Epithelial cell of esophagus (primary cell): ENCODE measurements around the gene NAA11.

ENCODE experiments used
- DNase-seq: peaks from one replicate; pipeline ENCODE4 v3.0.0; 2010; ENCODE audit warnings: low read depth
- H3K4me3 ChIP-seq: 2 replicates; pipeline ENCODE4 v1.5.1; 2011; ENCODE audit warnings: mild to moderate bottlenecking, low read length, control low read depth
- TF ChIP-seq, protein P1 (sequence below): IDR thresholded peaks from 2 replicates; pipeline ENCODE4 v1.5.1; 2011; ENCODE audit warnings: low read depth, mild to moderate bottlenecking, low read length, control low read depth, inconsistent platforms; ENCODE audit not compliant: insufficient read depth; ENCODE audit errors: missing control alignments

Gene NAA11

GRCh38 chr4:79298027-79298426, 27.8 kb downstream of the NAA11 start:
- no peak for DNase-seq
- no peak overlapping the region for H3K4me3 ChIP-seq
- TF ChIP-seq, protein P1, sequence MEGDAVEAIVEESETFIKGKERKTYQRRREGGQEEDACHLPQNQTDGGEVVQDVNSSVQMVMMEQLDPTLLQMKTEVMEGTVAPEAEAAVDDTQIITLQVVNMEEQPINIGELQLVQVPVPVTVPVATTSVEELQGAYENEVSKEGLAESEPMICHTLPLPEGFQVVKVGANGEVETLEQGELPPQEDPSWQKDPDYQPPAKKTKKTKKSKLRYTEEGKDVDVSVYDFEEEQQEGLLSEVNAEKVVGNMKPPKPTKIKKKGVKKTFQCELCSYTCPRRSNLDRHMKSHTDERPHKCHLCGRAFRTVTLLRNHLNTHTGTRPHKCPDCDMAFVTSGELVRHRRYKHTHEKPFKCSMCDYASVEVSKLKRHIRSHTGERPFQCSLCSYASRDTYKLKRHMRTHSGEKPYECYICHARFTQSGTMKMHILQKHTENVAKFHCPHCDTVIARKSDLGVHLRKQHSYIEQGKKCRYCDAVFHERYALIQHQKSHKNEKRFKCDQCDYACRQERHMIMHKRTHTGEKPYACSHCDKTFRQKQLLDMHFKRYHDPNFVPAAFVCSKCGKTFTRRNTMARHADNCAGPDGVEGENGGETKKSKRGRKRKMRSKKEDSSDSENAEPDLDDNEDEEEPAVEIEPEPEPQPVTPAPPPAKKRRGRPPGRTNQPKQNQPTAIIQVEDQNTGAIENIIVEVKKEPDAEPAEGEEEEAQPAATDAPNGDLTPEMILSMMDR, result no peak

DNA sequence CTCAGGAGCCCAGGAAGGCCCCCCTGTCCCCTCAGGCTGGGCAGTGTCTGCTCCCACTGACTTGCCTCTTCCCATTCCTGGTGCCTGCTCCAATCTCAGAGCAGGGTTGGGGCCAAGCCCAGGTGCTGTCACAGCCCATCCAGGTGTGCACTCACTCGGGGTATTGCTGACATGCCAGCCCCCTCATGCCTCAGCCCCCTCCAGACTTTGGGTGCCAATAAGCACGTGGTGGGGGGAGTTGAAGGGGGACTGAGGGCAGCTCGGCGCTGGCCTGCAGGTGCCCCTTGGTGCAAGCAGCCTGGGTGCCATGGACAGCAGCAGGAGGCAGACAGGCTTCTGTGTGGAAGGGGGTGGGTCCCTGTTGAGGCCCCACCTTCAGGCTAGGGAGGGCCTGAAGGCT, 28.4 kb downstream of the NAA11 start:
- DNase-seq, result no peak
- H3K4me3 ChIP-seq, result no peak overlapping the region
- TF ChIP-seq, protein P1, result no peak

DNA sequence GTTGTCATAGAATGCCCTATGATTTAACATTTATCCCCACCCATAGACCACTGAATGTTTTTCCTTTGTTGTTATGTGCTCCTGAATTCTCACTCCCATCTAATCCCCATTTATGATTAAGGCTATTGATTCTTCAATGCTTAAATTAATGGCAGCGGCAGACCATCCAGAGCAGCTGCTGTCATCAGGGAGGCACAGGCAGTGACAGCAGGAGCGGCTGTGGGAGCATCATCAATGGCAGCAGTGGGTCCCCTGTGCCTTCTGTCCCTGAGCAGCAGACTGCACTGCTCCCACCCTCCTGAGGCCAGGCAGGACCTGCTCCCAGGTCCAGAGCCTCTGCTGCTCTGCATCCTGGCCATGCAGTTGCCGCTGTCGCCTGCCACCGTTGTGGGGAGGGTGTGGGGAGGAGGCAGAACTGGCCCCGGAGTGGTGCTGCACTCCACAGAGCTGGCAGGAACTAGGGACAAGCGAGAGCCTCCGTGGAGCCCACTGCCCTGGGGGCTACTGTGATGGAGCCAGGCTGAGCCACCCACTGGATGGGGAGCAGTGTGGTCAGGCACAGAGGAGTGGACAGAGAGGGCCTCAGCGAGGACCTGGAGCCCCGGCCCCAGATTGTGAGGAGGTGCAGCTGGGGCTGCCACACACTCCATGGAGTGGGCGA, 29.0 kb downstream of the NAA11 start:
- no peak for DNase-seq
- TF ChIP-seq, protein P1, result no peak
- H3K4me3 ChIP-seq, result no peak overlapping the region

DNA sequence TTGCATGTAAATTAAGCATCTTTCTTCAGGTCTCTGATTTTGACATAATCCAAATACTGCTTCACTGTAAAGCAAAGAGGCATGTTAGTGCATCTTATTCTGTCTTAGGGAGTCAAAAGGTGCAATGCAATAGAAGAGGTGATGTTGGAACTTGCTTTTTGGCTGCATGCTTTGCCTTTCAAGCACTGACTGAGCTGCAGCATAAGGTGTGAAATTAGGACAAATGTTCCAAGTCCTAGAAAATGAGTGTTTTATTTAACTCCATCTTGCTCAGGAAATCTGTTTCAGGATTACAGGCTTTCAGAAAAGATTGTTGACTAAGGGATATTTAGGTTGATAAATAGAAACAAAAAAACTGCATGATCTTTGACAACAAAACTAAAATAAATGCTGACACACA, 30.8 kb downstream of the NAA11 start:
- no peak for DNase-seq
- TF ChIP-seq, protein P1, result no peak
- H3K4me3 ChIP-seq, result no peak overlapping the region

- DNase-seq, result peak; percentile 35
- no peak overlapping the region for H3K4me3 ChIP-seq
- TF ChIP-seq, protein P1, result no peak
Observed at GRCh38 chr4:79294064-79294463, 31.8 kb downstream of the NAA11 start.

- H3K4me3 ChIP-seq, result no peak overlapping the region
- no peak for DNase-seq
- TF ChIP-seq, protein P1, result no peak
Observed at GRCh38 chr4:79292008-79292407, 33.9 kb downstream of the NAA11 start.

DNA sequence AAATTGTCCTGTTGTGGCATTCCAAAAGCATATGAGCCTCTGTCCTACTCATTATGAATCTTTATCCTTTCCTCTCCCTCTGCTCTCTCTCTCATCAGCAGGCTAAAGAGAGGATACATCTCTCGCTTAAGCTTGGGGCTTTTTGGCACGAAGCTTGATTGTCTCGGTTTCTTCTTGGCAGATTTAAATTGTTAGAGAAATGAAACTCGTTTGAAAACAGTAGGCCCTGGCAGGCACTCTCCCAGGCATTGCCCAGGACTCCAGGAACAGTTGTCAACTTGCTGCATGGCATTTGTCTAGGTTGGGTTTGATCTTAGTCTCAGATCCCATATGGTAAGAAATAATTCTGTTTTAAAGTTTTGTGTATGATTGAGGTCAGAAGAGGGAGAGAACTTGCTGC, 35.5 kb downstream of the NAA11 start:
- no peak overlapping the region for H3K4me3 ChIP-seq
- no peak for DNase-seq
- TF ChIP-seq, protein P1, result no peak
